ENCODE results near the gene NPTN. TPM values are rescaled to one million over a fixed set of nuclear protein-coding genes. Genes with fewer than 3 reads are reported as not detected.
"Not testable (repeated sequence)": the region's sequence is repeated elsewhere in the genome, so short reads cannot be mapped to it uniquely, and the experiment has no call there.

Gene NPTN
- total RNA-seq, 2 experiments from 2014 or later = 41.4 to 50.6 TPM

DNA sequence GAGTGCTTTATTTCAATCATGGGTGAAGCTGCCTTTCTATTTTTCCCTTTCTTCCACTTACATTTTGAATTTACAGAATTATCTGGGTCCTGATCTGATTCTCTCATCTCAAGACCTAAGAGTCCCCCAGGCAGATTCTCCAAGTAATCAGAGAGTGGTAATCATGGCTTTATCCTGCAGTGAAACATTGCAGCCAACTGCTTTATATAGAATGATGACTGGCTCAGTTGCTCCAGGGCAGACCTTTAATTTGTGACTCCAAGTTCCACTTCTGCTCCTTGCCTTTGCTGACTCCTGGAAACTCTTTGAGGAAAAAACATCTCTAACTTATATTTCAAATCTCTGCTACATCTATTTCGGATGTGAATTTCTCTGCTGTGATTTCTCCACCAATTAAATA is 25.5 kb upstream of the NPTN start:
- ChIA-PET CTCF (no interaction called here), POLR2A (no interaction called here)
- DNase-seq = no peak
- Mint-ChIP-seq H3K36me3 (ENCODE audit: low read depth) (no peaks in the 10 kb centered on the region), H3K4me3 (no peak overlapping the region), H3K27me3 (peaks cover 36% of the 10 kb centered on the region), H3K4me1 (peaks cover 3% of the 10 kb centered on the region), H3K27ac (no peak overlapping the region), H3K9me3 (peaks cover 3% of the 10 kb centered on the region)

DNA sequence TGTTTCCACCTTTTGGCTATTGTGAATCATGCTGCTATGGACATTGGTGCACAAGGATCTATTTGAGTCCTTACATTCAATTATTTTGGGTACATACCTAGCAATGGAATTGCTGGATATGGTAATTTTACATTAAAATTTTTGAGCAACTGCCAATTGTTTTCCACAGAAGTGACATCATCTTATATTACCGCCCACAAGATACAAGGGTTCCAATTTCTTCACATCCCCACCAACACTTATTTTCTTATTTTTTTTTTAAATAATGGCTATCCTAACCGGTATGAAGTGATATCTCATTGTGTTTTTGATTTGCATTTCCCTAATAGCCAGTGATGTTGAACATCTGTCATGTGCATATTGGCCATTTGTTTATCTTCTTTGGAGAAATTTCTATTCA is 22.5 kb upstream of the NPTN start:
- Mint-ChIP-seq H3K27ac (no peak overlapping the region), H3K36me3 (ENCODE audit: low read depth) (peaks cover 2% of the 10 kb centered on the region), H3K4me1 (peaks cover 3% of the 10 kb centered on the region), H3K27me3 (peaks cover 33% of the 10 kb centered on the region), H3K4me3 (no peak overlapping the region), H3K9me3 (no peaks in the 10 kb centered on the region)
- POLR2A ChIA-PET = no interaction called here
- no peak for DNase-seq
- CTCF ChIA-PET = no interaction called here

DNA sequence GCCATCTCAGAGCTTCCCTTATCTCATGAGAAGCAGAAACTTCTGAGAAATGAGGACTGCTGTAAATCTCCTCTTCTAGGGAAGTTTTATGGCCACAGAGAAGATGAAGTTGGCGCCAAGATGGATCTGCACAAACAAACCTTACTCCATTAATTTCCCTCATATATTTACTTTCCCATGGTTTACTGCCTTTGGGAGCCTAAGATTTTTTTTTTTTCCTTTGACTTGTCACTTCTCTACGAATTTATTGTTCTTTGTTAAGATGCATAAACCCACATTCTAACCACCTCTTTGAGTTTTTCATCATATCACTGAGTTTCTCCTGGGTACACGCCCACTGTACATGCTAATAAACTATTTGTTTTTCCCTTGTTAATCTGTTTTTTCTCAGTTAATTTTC is 21.5 kb upstream of the NPTN start:
- Mint-ChIP-seq H3K36me3 (ENCODE audit: low read depth) (peaks cover 2% of the 10 kb centered on the region), H3K27ac (no peak overlapping the region), H3K27me3 (peaks cover 27% of the 10 kb centered on the region), H3K4me3 (no peak overlapping the region), H3K4me1 (peaks cover 2% of the 10 kb centered on the region), H3K9me3 (no peaks in the 10 kb centered on the region)
- ChIA-PET POLR2A (no interaction called here), CTCF (no interaction called here)
- DNase-seq = no peak

DNA sequence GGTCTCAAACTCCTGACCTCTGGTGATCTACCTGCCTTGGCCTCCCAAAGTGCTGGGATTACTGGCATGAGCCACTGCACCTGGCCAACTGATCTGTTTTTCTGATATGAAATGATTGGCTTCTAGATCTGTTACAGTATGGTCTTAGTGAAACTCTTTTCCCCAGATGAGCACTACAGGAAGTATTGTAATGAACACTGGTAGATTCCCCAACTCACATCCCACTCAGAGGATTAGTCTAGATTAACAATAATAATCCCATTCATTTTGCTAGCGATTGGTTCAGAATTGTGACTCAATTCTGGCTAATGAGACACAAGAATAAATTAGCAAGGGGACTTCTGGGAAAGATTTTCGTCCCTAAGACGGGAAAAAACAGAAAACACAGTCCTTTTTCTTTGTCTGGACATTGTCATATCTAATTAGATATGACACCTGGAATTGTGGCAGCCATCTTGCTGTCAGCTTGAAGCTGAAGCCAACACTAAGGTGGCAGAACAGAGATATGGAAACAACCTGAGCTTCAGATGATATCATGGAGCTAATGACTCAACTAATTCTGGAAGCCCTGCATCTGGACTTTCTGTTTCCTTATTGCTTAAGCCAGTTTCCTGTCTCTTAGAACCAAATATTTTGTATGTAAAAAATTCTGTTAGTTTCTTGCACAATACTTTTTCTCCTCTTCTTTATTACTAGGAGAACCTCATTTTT is 17.4 kb upstream of the NPTN start:
- peaks cover 15% of the 10 kb centered on the region for H3K27me3 Mint-ChIP-seq
- H3K9me3 Mint-ChIP-seq = no peaks in the 10 kb centered on the region
- ChIA-PET POLR2A (interaction anchor here (0.6 kb wide), 1 partner anchor 78 kb away, joined by 5 read pairs; no protein-coding TSS in a partner anchor), CTCF (interaction anchor here (0.6 to 1.8 kb wide), 4 partner anchors 14 to 257 kb away, joined by 3 to 13 read pairs (median 4); no protein-coding TSS in a partner anchor)
- H3K36me3 Mint-ChIP-seq (ENCODE audit: low read depth) = peaks cover 2% of the 10 kb centered on the region
- peaks cover 2% of the 10 kb centered on the region for H3K4me1 Mint-ChIP-seq
- H3K4me3 Mint-ChIP-seq = no peak overlapping the region
- H3K27ac Mint-ChIP-seq = no peak overlapping the region
- DNase-seq = no peak

DNA sequence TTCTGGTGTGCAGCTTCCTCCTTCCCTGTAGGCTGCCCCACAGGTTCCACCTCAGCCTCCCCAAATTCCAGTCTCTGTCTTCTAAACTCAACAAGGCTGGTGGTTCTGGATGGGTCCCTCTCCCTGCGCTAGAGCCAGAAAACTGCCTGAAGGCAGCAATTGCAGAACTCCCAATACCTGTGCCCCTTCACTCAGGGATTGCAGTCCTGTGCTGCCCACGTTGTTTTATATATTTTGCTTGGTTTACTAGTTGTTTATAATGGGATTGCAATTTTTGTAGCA is 14.8 kb upstream of the NPTN start:
- peaks cover 2% of the 10 kb centered on the region for H3K4me1 Mint-ChIP-seq
- no peak for DNase-seq
- H3K36me3 Mint-ChIP-seq (ENCODE audit: low read depth) = peaks cover 2% of the 10 kb centered on the region
- no peaks in the 10 kb centered on the region for H3K9me3 Mint-ChIP-seq
- no peak overlapping the region for H3K27ac Mint-ChIP-seq
- no peak overlapping the region for H3K4me3 Mint-ChIP-seq
- peaks cover 4% of the 10 kb centered on the region for H3K27me3 Mint-ChIP-seq
- CTCF ChIA-PET = interaction anchor here (1.0 to 3.9 kb wide), 2 partner anchors 12 to 51 kb away, joined by 3 to 24 read pairs; no protein-coding TSS in a partner anchor
- POLR2A ChIA-PET = no interaction called here

DNA sequence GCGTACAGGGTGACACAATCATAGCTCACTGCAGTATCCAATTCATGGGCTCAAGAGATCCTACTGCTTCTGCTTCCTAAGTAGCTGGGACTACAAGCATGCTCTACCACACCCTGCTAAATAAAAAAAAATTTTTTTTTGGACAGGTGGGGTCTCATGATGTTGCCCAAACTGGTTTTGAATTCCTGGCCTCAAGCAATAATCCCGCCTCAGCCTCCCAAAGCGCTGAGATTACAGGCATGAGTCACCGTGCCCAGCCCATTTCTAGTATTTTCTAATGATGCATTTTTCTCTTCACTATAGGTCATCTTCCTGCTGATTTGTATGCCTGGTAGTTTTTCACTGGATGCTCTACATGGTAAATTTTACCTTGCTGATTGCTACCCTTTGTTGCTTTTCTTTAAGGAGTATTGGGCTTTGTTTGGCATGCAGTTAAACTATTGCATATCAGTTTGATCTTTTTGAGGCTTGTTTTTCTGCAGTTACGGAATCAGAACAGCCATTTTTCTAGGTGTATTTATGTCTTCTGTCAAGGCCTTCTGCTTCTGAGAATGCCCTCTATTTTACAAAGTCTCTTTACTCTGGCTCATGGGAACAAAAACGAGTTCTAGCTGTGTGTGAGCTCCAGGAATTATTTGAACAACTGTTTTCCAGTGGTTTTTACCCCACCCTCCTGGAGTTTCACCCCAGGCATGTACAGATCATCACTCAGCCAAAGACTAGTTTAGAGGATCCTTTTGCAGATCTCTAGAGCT is 14.2 kb upstream of the NPTN start:
- H3K9me3 Mint-ChIP-seq = no peaks in the 10 kb centered on the region
- DNase-seq = no peak
- H3K4me3 Mint-ChIP-seq = no peak overlapping the region
- ChIA-PET CTCF (interaction anchor here (3.9 kb wide), 1 partner anchor 11 kb away, joined by 24 read pairs; no protein-coding TSS in a partner anchor), POLR2A (no interaction called here)
- H3K4me1 Mint-ChIP-seq = peaks cover 2% of the 10 kb centered on the region
- H3K27me3 Mint-ChIP-seq = peaks cover 4% of the 10 kb centered on the region
- no peak overlapping the region for H3K27ac Mint-ChIP-seq
- H3K36me3 Mint-ChIP-seq (ENCODE audit: low read depth) = peaks cover 2% of the 10 kb centered on the region

DNA sequence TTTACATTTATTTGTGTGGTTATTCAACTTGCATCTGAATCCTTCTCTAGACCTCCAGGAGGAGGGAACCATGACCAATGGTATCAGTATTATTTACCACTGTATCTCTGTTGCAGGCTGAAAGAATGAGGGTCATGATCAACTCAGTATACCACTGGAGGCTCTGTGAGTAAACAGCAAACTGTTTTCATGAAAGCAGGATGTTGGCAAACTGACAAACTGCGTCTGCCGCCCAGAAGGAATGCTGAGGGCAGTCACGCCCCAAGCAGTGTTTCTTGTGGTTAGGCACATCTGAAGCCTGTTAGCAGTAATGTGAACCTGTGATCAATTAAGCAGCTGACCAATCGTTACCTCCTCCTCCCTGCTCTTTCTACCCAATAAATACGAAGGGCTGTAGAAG is 6.3 kb upstream of the NPTN start:
- CTCF ChIA-PET = interaction anchor here (0.6 to 1.1 kb wide), 2 partner anchors 17 to 65 kb away, joined by 3 read pairs; no protein-coding TSS in a partner anchor
- H3K9me3 Mint-ChIP-seq; H3K4me3 Mint-ChIP-seq; H3K36me3 Mint-ChIP-seq (ENCODE audit: low read depth); POLR2A ChIA-PET; H3K4me1 Mint-ChIP-seq; DNase-seq; H3K27ac Mint-ChIP-seq: not testable (repeated sequence)
- H3K27me3 Mint-ChIP-seq = peaks cover 35% of the 10 kb centered on the region

DNA sequence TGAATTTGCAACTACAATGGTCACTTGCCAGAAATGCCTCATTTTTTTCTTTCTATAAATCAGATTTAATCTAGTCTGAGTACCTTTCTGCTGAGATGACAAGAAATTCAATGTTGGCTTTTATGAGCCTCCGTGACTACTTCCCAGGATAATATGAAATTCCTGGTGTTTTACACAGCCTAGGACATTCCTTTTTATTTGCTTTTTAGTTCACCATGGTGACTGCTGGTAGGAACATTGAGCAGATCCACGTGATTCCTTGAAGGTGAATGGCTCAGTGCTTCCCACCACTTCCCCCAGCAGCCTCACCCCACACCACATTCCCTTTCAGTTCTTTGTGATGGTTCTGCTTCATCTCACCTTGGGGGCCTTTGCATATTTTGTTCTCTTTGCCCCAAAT is 4.3 kb upstream of the NPTN start:
- CTCF ChIA-PET = interaction anchor here (0.7 to 5.0 kb wide), 16 partner anchors 8 to 355 kb away, joined by 3 to 94 read pairs (median 10); no protein-coding TSS in a partner anchor
- DNase-seq = no peak
- no peak overlapping the region for H3K4me3 Mint-ChIP-seq
- no peaks in the 10 kb centered on the region for H3K36me3 Mint-ChIP-seq (ENCODE audit: low read depth)
- peaks cover 5% of the 10 kb centered on the region for H3K9me3 Mint-ChIP-seq
- peaks cover 12% of the 10 kb centered on the region for H3K4me1 Mint-ChIP-seq
- H3K27me3 Mint-ChIP-seq = peaks cover 37% of the 10 kb centered on the region
- POLR2A ChIA-PET = no interaction called here
- no peak overlapping the region for H3K27ac Mint-ChIP-seq

DNA sequence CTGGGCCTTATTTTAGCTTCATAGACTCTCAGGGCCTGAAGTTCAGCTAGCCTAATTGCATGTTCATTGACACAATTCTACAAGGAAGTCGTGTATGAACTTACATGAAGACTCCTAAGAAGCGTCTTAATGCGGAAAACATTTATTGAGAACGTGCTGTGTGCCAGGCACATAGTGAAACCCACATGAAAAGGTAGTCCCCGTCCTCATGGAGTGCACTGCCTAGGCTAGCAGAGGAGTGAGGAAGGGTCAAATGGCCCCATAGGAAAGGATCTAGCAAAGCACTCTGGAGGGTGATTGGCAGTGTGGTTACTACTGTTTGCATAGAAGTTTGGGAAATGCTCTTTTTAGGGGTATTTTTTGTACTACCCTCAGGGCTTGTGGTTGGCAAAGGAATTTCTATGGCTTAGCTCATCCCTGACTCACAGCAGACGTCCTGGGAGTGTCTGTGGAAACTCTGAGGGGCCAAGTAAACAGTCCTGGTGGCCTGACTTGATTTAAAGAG is 854 bp upstream of the NPTN start:
- H3K4me1 Mint-ChIP-seq = peaks cover 39% of the 10 kb centered on the region
- peak overlapping the region; percentile 86 for H3K4me3 Mint-ChIP-seq
- no peaks in the 10 kb centered on the region for H3K36me3 Mint-ChIP-seq (ENCODE audit: low read depth)
- CTCF ChIA-PET = interaction anchor here (0.9 to 5.0 kb wide), 4 partner anchors 33 to 74 kb away, joined by 3 to 94 read pairs (median 4); no protein-coding TSS in a partner anchor
- DNase-seq = no peak
- no peaks in the 10 kb centered on the region for H3K9me3 Mint-ChIP-seq
- POLR2A ChIA-PET = interaction anchor here (0.6 kb wide), 1 partner anchor 57 kb away, joined by 3 read pairs; no protein-coding TSS in a partner anchor
- peak overlapping the region; percentile 76 for H3K27ac Mint-ChIP-seq
- H3K27me3 Mint-ChIP-seq = peaks cover 27% of the 10 kb centered on the region

DNA sequence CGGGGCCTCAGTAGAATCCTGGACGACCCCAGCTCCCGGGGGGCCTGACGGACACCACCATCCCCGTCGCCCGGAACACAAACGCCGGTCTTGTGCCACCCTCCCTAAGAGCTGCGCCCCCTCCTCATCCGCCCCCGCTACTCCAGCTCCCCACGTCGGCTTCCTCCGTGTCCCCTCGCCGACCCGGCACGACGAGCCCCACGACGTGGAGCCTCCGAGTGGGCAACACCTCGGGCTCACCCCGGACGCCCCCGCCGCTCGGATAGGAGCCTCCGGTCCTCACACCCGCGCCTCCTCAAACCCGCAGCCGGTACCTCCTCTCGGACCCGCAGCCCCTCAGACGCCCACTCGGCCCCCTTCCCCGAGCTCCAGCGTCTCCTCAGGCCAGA is 525 bp downstream of the NPTN start:
- Mint-ChIP-seq H3K27me3 (peaks cover 23% of the 10 kb centered on the region), H3K4me1 (peaks cover 46% of the 10 kb centered on the region), H3K27ac (peak overlapping the region; percentile 80), H3K9me3 (no peaks in the 10 kb centered on the region), H3K36me3 (ENCODE audit: low read depth) (no peaks in the 10 kb centered on the region), H3K4me3 (peak overlapping the region; percentile 86)
- ChIA-PET POLR2A (no interaction called here), CTCF (interaction anchor here (0.7 to 1.7 kb wide), 5 partner anchors 12 to 123 kb away, joined by 3 to 7 read pairs (median 3); no protein-coding TSS in a partner anchor)
- DNase-seq = peak; percentile 16

DNA sequence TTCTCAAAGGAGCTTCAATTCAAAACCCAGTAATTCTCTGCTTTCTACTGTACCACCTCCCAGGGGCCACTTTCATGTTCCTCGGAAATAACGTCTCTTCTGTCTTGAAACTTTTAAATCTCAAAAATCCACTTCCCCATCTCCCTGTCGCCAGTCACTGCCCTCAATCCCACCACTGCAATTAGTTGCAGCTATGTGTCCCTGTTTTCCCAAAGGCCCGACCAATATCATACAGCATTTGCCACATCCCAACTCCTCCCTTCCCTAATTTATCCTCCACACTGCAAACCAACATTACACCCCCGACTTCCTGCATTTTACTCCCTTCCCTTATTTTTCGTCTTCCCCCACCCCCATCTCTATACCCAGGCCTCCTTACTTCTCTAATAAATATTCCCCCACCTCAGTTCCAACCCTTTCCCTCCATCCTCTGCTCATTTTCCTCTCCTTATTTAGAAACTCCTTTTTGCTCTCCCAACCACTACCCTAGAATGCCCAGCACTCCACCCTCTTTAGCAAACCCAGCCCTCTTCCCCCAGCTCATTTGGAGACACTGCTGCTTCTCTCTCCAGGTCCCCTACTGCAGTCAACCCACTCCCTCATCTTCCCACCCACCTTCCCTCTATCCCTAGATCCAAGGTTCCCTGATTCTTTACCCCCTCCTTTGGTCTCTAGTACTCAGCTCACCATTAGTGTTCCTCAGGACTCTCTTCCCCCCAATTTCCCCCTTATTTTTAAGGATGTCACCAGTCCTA is 1.1 kb downstream of the NPTN start:
- POLR2A ChIA-PET = no interaction called here

DNA sequence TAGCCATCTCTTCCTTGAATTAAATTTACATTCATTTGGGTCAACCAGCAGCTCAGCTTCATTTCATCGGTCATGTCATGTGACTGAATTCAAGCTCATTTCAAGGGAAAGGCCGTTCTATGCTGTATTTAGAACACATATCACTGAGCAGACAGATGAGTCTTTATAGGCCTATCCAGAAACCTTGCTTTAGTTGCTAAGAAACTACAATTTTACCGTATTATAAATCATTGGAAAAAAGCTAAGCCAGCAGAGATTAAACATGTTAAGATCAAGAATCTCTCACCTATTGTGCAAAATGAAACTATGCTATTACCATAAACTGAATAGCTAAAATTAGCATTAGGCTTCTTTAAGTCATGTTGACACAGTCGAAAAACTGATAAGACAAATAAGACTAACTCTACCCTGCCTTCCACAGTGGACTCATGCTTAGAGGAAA is 2.2 kb downstream of the NPTN start:
- Mint-ChIP-seq H3K27ac (no peak overlapping the region), H3K9me3 (no peaks in the 10 kb centered on the region), H3K4me3 (peak overlapping the region; percentile 86), H3K36me3 (ENCODE audit: low read depth) (no peaks in the 10 kb centered on the region), H3K27me3 (peaks cover 13% of the 10 kb centered on the region), H3K4me1 (peaks cover 44% of the 10 kb centered on the region)
- no peak for DNase-seq
- ChIA-PET POLR2A (interaction anchor here (0.6 kb wide), 1 partner anchor 17 kb away, joined by 4 read pairs; no protein-coding TSS in a partner anchor), CTCF (interaction anchor here (0.7 to 1.5 kb wide), 3 partner anchors 21 to 71 kb away, joined by 3 to 5 read pairs (median 4); no protein-coding TSS in a partner anchor)

More for the DNA sequence above, 1.1 kb downstream of the NPTN start:
- no peak for DNase-seq
- Mint-ChIP-seq H3K9me3 (no peaks in the 10 kb centered on the region), H3K4me1 (peaks cover 46% of the 10 kb centered on the region), H3K4me3 (peak overlapping the region; percentile 86), H3K27ac (peak overlapping the region; percentile 80), H3K36me3 (ENCODE audit: low read depth) (no peaks in the 10 kb centered on the region), H3K27me3 (peaks cover 19% of the 10 kb centered on the region)
- CTCF ChIA-PET = interaction anchor here (0.7 to 1.7 kb wide), 7 partner anchors 9 to 124 kb away, joined by 3 to 7 read pairs (median 3); no protein-coding TSS in a partner anchor
